PC-9 (cell line): ENCODE results near the gene FOXM1.

ENCODE experiments used
- CTCF ChIP-seq: fragments of 200-600 bp; sonication (generic); conservative IDR thresholded peaks from 2 replicates; pipeline ENCODE4 v1.6.1; 2017; ENCODE audit warnings: mixed run types, antibody characterized with exemption, mild to moderate bottlenecking, moderate library complexity
- EZH2 ChIP-seq: fragments of 200-600 bp; sonication (generic); IDR thresholded peaks from 2 replicates; pipeline ENCODE4 v1.8.0; 2017; ENCODE audit warnings: antibody characterized with exemption, low read depth

GRCh38 chr12:2829275-2829674 lies 47.7 kb downstream of the FOXM1 start:
- no peak for TF ChIP-seq CTCF
- TF ChIP-seq EZH2: no peak
